ENCODE measurements around the gene MXI1. TPM values are rescaled to one million over a fixed set of nuclear protein-coding genes. Genes with fewer than 3 reads are reported as not detected.

Gene MXI1
- total and polyA plus RNA-seq, 2 experiments from 2014 or later = 5.1 to 8.5 TPM

GRCh38 chr10:110170142-110170971 is 37.0 kb upstream of the MXI1 start:
- TF ChIP-seq ZNF462 (CRISPR knock-in tag; IDR thresholded peaks at IDR 0.05) = no peak
- H3K4me2 ChIP-seq = peak overlapping the region; percentile 48; the same call in 1 of the 2 replicates
- H3K27ac ChIP-seq (ENCODE audit: low read depth) = no peak overlapping the region
- no peak overlapping the region for H3K4me3 ChIP-seq
- peaks cover 44% of the 10 kb centered on the region for H3K4me1 ChIP-seq (ENCODE audit: insufficient read depth)
- peak; percentile 8; the same call in 2 of the 3 replicates for ATAC-seq
- Mint-ChIP-seq H3K4me3 (no peak overlapping the region), H3K9me3 (peaks cover 4% of the 10 kb centered on the region; the same call in 1 of the 3 replicates), H3K27me3 (ENCODE audit: insufficient read depth, low read depth, poor library complexity) (peaks cover 96% of the 10 kb centered on the region), H3K4me1 (peaks cover 56% of the 10 kb centered on the region), H3K36me3 (ENCODE audit: low read depth) (no peaks in the 10 kb centered on the region), H3K27ac (no peak overlapping the region)
- no peaks in the 10 kb centered on the region for H3K79me2 ChIP-seq (replicated peaks; ENCODE audit: insufficient read depth)
- peak; percentile 62 for DNase-seq (ENCODE audit: low spot score)
- H3K27me3 ChIP-seq (ENCODE audit: insufficient read depth) = peaks cover 96% of the 10 kb centered on the region
- peaks cover 18% of the 10 kb centered on the region; the same call in 1 of the 2 replicates for H4K20me1 ChIP-seq (replicated peaks; ENCODE audit: insufficient read depth)
- peaks cover 5% of the 10 kb centered on the region; the same call in 1 of the 2 replicates for H3F3A ChIP-seq (replicated peaks; ENCODE audit: low read depth)
- no peaks in the 10 kb centered on the region for H3K36me3 ChIP-seq (ENCODE audit: insufficient read depth)
- H2AFZ ChIP-seq = no peak overlapping the region
- H3K9me2 ChIP-seq (ENCODE audit: insufficient read depth) = no peaks in the 10 kb centered on the region

GRCh38 chr10:110171032-110171431 is 36.4 kb upstream of the MXI1 start:
- H3K36me3 Mint-ChIP-seq (ENCODE audit: low read depth) = no peaks in the 10 kb centered on the region
- no peak overlapping the region for H3K27ac ChIP-seq (ENCODE audit: low read depth)
- H3K79me2 ChIP-seq (replicated peaks; ENCODE audit: insufficient read depth) = no peaks in the 10 kb centered on the region
- H3K9me3 Mint-ChIP-seq = peaks cover 2% of the 10 kb centered on the region; the same call in 1 of the 3 replicates
- no peak overlapping the region for H3K4me3 Mint-ChIP-seq
- H3F3A ChIP-seq (replicated peaks; ENCODE audit: low read depth) = peaks cover 9% of the 10 kb centered on the region; the same call in 1 of the 2 replicates
- no peak overlapping the region for H2AFZ ChIP-seq
- TF ChIP-seq ZNF462 (CRISPR knock-in tag; IDR thresholded peaks at IDR 0.05) (no peak), EZH2 (IDR thresholded peaks at IDR 0.05; ENCODE audit: low read depth, unreplicated experiment) (peak; percentile 18)
- ATAC-seq = peak; percentile 9; the same call in 2 of the 3 replicates
- peaks cover 63% of the 10 kb centered on the region for H3K4me1 Mint-ChIP-seq
- no peaks in the 10 kb centered on the region for H3K9me2 ChIP-seq (ENCODE audit: insufficient read depth)
- peak; percentile 52 for DNase-seq (ENCODE audit: low spot score)
- no peak overlapping the region for H3K27ac Mint-ChIP-seq
- peaks cover 96% of the 10 kb centered on the region for H3K27me3 ChIP-seq (ENCODE audit: insufficient read depth)
- no peaks in the 10 kb centered on the region for H3K36me3 ChIP-seq (ENCODE audit: insufficient read depth)
- peaks cover 51% of the 10 kb centered on the region for H3K4me1 ChIP-seq (ENCODE audit: insufficient read depth)
- peaks cover 18% of the 10 kb centered on the region; the same call in 1 of the 2 replicates for H4K20me1 ChIP-seq (replicated peaks; ENCODE audit: insufficient read depth)
- no peak overlapping the region for H3K4me3 ChIP-seq
- peaks cover 96% of the 10 kb centered on the region for H3K27me3 Mint-ChIP-seq (ENCODE audit: insufficient read depth, low read depth, poor library complexity)
- H3K4me2 ChIP-seq = peak overlapping the region; percentile 40; the same call in 1 of the 2 replicates

All from GM23338 (cell line).